GM12892 (cell line): Measurements from ENCODE around the gene TFPI2.

Source experiments
- POLR2A ChIP-seq: IDR thresholded peaks from 2 replicates; pipeline ENCODE4 v1.6.1; 2011; ENCODE audit warnings: low read depth, low read length, control low read depth
- POLR2AphosphoS5 ChIP-seq: IDR thresholded peaks from 2 replicates; pipeline ENCODE4 v1.6.1; 2011; ENCODE audit warnings: low read depth, low read length, control low read depth
- TAF1 ChIP-seq: IDR thresholded peaks from 2 replicates; pipeline ENCODE4 v1.6.1; 2011; ENCODE audit warnings: low read depth, mild to moderate bottlenecking, control low read depth, low read length, borderline replicate concordance

DNA sequence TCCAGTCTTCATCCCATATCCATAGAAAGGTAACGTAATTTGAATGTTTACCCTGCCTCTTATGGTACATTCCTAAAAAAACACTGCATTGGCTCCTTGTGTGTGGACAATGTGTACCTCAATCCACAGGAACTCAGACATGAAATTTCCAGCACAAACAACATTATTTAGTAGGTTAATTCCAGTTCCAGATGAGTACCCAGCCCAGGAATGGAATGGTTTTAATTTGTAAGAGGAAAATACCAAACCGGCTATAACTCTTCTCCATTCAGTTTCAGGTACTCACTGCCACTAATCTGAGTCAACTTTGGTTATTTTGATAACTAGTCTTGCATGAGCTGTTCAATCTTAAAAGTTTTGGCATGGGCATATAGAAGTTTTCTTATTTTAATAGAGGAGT lies 39.0 kb downstream of the TFPI2 start:
- TF ChIP-seq POLR2A (no peak), TAF1 (no peak), POLR2AphosphoS5 (no peak)
